HK-2 (cell line): ENCODE data around the gene NPC2.

Experiments
- DNase-seq: peaks from one replicate; pipeline ENCODE4 v3.0.0-alpha.2; 2018; ENCODE audit not compliant: unreplicated experiment

The NPC2 gene

GRCh38 chr14:74503291-74503937, 10.3 kb upstream of the NPC2 start:
- no peak for DNase-seq

- DNase-seq: no peak
Measured at GRCh38 chr14:74502236-74503019, 9.3 kb upstream of the NPC2 start.

GRCh38 chr14:74501691-74502090, 8.6 kb upstream of the NPC2 start:
- no peak for DNase-seq

GRCh38 chr14:74501135-74501614, 8.1 kb upstream of the NPC2 start:
- no peak for DNase-seq

GRCh38 chr14:74500417-74501134, 7.5 kb upstream of the NPC2 start:
- no peak for DNase-seq

- DNase-seq: no peak
Measured at GRCh38 chr14:74495356-74495755, 2.3 kb upstream of the NPC2 start.

GRCh38 chr14:74493343-74494261, 497 bp upstream of the NPC2 start, which contains the start of gene ISCA2:
Gene ISCA2 (plus strand): TSS chr14:74493765. CDS start chr14:74493775, 10 bp downstream.
- DNase-seq: peak; percentile 100

- DNase-seq: no peak
Measured at GRCh38 chr14:74491956-74492775, 939 bp downstream of the NPC2 start.

- DNase-seq: no peak
Measured at GRCh38 chr14:74490486-74490885, 2.6 kb downstream of the NPC2 start.

- DNase-seq: no peak
Measured at GRCh38 chr14:74488786-74489397, 4.2 kb downstream of the NPC2 start.

GRCh38 chr14:74486164-74486563, 6.9 kb downstream of the NPC2 start:
- no peak for DNase-seq

- DNase-seq: no peak
Measured at GRCh38 chr14:74483321-74483720, 9.8 kb downstream of the NPC2 start.

- DNase-seq: no peak
Measured at GRCh38 chr14:74482571-74482970, 10.5 kb downstream of the NPC2 start.

- no peak for DNase-seq
Measured at GRCh38 chr14:74480046-74480445, 13.1 kb downstream of the NPC2 start.

- no peak for DNase-seq
Measured at GRCh38 chr14:74478996-74479635, 14.0 kb downstream of the NPC2 start.

GRCh38 chr14:74476607-74477006, 16.5 kb downstream of the NPC2 start:
- no peak for DNase-seq

- DNase-seq: no peak
Measured at GRCh38 chr14:74476107-74476506, 17.0 kb downstream of the NPC2 start.

GRCh38 chr14:74475678-74476077, 17.4 kb downstream of the NPC2 start:
- no peak for DNase-seq

- no peak for DNase-seq
Measured at GRCh38 chr14:74474376-74474775, 18.7 kb downstream of the NPC2 start.

GRCh38 chr14:74472601-74473000, 20.5 kb downstream of the NPC2 start:
- no peak for DNase-seq
